ENCODE measurements around the gene CHN2.

Gene CHN2

GRCh38 chr7:29271319-29271658 lies 76.7 kb downstream of the CHN2 start:
- no peak overlapping the region for H3K4me2 ChIP-seq (ENCODE audit: low read length)
- no peak overlapping the region for H3K27ac ChIP-seq (ENCODE audit: low read depth, low read length)
- no peak overlapping the region for H3K4me3 ChIP-seq (ENCODE audit: low read length)
- H2BK15ac ChIP-seq (replicated peaks; ENCODE audit: low read depth): no peak overlapping the region
- no peak overlapping the region for H2AK5ac ChIP-seq (ENCODE audit: low read length)
- no peak overlapping the region for H3K4ac ChIP-seq (ENCODE audit: low read depth, low read length)
- no peak for DNase-seq
- H2BK120ac ChIP-seq (ENCODE audit: low read depth, low read length): no peak overlapping the region
- H3K23ac ChIP-seq (ENCODE audit: low read length): no peak overlapping the region
- H3K79me2 ChIP-seq (ENCODE audit: control insufficient read depth, insufficient read depth, low read length): no peaks in the 10 kb centered on the region
- no peaks in the 10 kb centered on the region for H3K36me3 ChIP-seq (ENCODE audit: control insufficient read depth, insufficient read depth, low read length)
- H2BK5ac ChIP-seq (ENCODE audit: low read length): no peak overlapping the region
- no peaks in the 10 kb centered on the region for H3K27me3 ChIP-seq (ENCODE audit: insufficient read depth, low read length, poor library complexity)
- H4K8ac ChIP-seq (ENCODE audit: low read depth, low read length): no peak overlapping the region
- H3K79me1 ChIP-seq (ENCODE audit: low read length): no peaks in the 10 kb centered on the region
- no peak overlapping the region for H3K56ac ChIP-seq (ENCODE audit: low read length)
- no CpG with 5 or more reads among the region's 4 CpGs for WGBS (ENCODE audit: extremely low coverage, insufficient coverage, low lambda C conversion rate)
- no peak overlapping the region for H4K5ac ChIP-seq (ENCODE audit: low read length)
- no peak overlapping the region for H3K18ac ChIP-seq (ENCODE audit: low read length)
- no peak overlapping the region for H3K9ac ChIP-seq (ENCODE audit: low read length)
- peaks cover 5% of the 10 kb centered on the region for H3K4me1 ChIP-seq (ENCODE audit: control insufficient read depth, low read depth, low read length)

GRCh38 chr7:29272057-29272456 lies 77.5 kb downstream of the CHN2 start:
- H2AK5ac ChIP-seq (ENCODE audit: low read length): no peak overlapping the region
- no peak overlapping the region for H3K4me3 ChIP-seq (ENCODE audit: low read length)
- no peak overlapping the region for H4K8ac ChIP-seq (ENCODE audit: low read depth, low read length)
- H3K56ac ChIP-seq (ENCODE audit: low read length): no peak overlapping the region
- no peak overlapping the region for H4K5ac ChIP-seq (ENCODE audit: low read length)
- no peaks in the 10 kb centered on the region for H3K36me3 ChIP-seq (ENCODE audit: control insufficient read depth, insufficient read depth, low read length)
- peaks cover 5% of the 10 kb centered on the region for H3K4me1 ChIP-seq (ENCODE audit: control insufficient read depth, low read depth, low read length)
- no peaks in the 10 kb centered on the region for H3K27me3 ChIP-seq (ENCODE audit: insufficient read depth, low read length, poor library complexity)
- H3K18ac ChIP-seq (ENCODE audit: low read length): no peak overlapping the region
- H3K9ac ChIP-seq (ENCODE audit: low read length): no peak overlapping the region
- no peak overlapping the region for H2BK15ac ChIP-seq (replicated peaks; ENCODE audit: low read depth)
- no peaks in the 10 kb centered on the region for H3K79me1 ChIP-seq (ENCODE audit: low read length)
- H3K27ac ChIP-seq (ENCODE audit: low read depth, low read length): no peak overlapping the region
- no peak overlapping the region for H3K4me2 ChIP-seq (ENCODE audit: low read length)
- no peaks in the 10 kb centered on the region for H3K79me2 ChIP-seq (ENCODE audit: control insufficient read depth, insufficient read depth, low read length)
- H2BK120ac ChIP-seq (ENCODE audit: low read depth, low read length): no peak overlapping the region
- H2BK5ac ChIP-seq (ENCODE audit: low read length): no peak overlapping the region
- no peak for DNase-seq
- no CpG with 5 or more reads among the region's 9 CpGs for WGBS (ENCODE audit: extremely low coverage, insufficient coverage, low lambda C conversion rate)
- H3K23ac ChIP-seq (ENCODE audit: low read length): no peak overlapping the region
- H3K4ac ChIP-seq (ENCODE audit: low read depth, low read length): no peak overlapping the region

- H3K27me3 ChIP-seq (ENCODE audit: insufficient read depth, low read length, poor library complexity): no peaks in the 10 kb centered on the region
- no peak overlapping the region for H4K5ac ChIP-seq (ENCODE audit: low read length)
- H3K23ac ChIP-seq (ENCODE audit: low read length): no peak overlapping the region
- H4K8ac ChIP-seq (ENCODE audit: low read depth, low read length): no peak overlapping the region
- H2BK5ac ChIP-seq (ENCODE audit: low read length): no peak overlapping the region
- H2AK5ac ChIP-seq (ENCODE audit: low read length): no peak overlapping the region
- H3K27ac ChIP-seq (ENCODE audit: low read depth, low read length): no peak overlapping the region
- WGBS (ENCODE audit: extremely low coverage, insufficient coverage, low lambda C conversion rate): no CpG with 5 or more reads among the region's 11 CpGs
- no peak overlapping the region for H3K18ac ChIP-seq (ENCODE audit: low read length)
- no peak overlapping the region for H2BK15ac ChIP-seq (replicated peaks; ENCODE audit: low read depth)
- H3K4me2 ChIP-seq (ENCODE audit: low read length): no peak overlapping the region
- H3K56ac ChIP-seq (ENCODE audit: low read length): no peak overlapping the region
- peaks cover 5% of the 10 kb centered on the region for H3K4me1 ChIP-seq (ENCODE audit: control insufficient read depth, low read depth, low read length)
- H3K4me3 ChIP-seq (ENCODE audit: low read length): no peak overlapping the region
- no peak overlapping the region for H2BK120ac ChIP-seq (ENCODE audit: low read depth, low read length)
- no peaks in the 10 kb centered on the region for H3K79me2 ChIP-seq (ENCODE audit: control insufficient read depth, insufficient read depth, low read length)
- H3K9ac ChIP-seq (ENCODE audit: low read length): no peak overlapping the region
- no peaks in the 10 kb centered on the region for H3K36me3 ChIP-seq (ENCODE audit: control insufficient read depth, insufficient read depth, low read length)
- H3K79me1 ChIP-seq (ENCODE audit: low read length): no peaks in the 10 kb centered on the region
- no peak overlapping the region for H3K4ac ChIP-seq (ENCODE audit: low read depth, low read length)
- no peak for DNase-seq
Observed at GRCh38 chr7:29274146-29275017, 79.8 kb downstream of the CHN2 start.

GRCh38 chr7:29275018-29275318 lies 80.4 kb downstream of the CHN2 start:
- H3K56ac ChIP-seq (ENCODE audit: low read length): no peak overlapping the region
- H3K4me2 ChIP-seq (ENCODE audit: low read length): no peak overlapping the region
- H3K4ac ChIP-seq (ENCODE audit: low read depth, low read length): no peak overlapping the region
- DNase-seq: no peak
- no peak overlapping the region for H3K18ac ChIP-seq (ENCODE audit: low read length)
- peaks cover 5% of the 10 kb centered on the region for H3K4me1 ChIP-seq (ENCODE audit: control insufficient read depth, low read depth, low read length)
- H4K5ac ChIP-seq (ENCODE audit: low read length): no peak overlapping the region
- H3K27ac ChIP-seq (ENCODE audit: low read depth, low read length): no peak overlapping the region
- H4K8ac ChIP-seq (ENCODE audit: low read depth, low read length): no peak overlapping the region
- no peak overlapping the region for H2BK120ac ChIP-seq (ENCODE audit: low read depth, low read length)
- no peak overlapping the region for H2BK5ac ChIP-seq (ENCODE audit: low read length)
- H3K9ac ChIP-seq (ENCODE audit: low read length): no peak overlapping the region
- WGBS (ENCODE audit: extremely low coverage, insufficient coverage, low lambda C conversion rate): 100% methylated on average over 1 of the region's 2 CpGs
- no peaks in the 10 kb centered on the region for H3K36me3 ChIP-seq (ENCODE audit: control insufficient read depth, insufficient read depth, low read length)
- no peak overlapping the region for H2BK15ac ChIP-seq (replicated peaks; ENCODE audit: low read depth)
- no peaks in the 10 kb centered on the region for H3K79me2 ChIP-seq (ENCODE audit: control insufficient read depth, insufficient read depth, low read length)
- no peaks in the 10 kb centered on the region for H3K79me1 ChIP-seq (ENCODE audit: low read length)
- H3K4me3 ChIP-seq (ENCODE audit: low read length): no peak overlapping the region
- H3K27me3 ChIP-seq (ENCODE audit: insufficient read depth, low read length, poor library complexity): no peaks in the 10 kb centered on the region
- H3K23ac ChIP-seq (ENCODE audit: low read length): no peak overlapping the region
- H2AK5ac ChIP-seq (ENCODE audit: low read length): no peak overlapping the region

GRCh38 chr7:29275493-29275892 lies 80.9 kb downstream of the CHN2 start:
- Histone ChIP-seq H2AK5ac (ENCODE audit: low read length) (no peak overlapping the region), H2BK120ac (ENCODE audit: low read depth, low read length) (no peak overlapping the region), H3K27ac (ENCODE audit: low read depth, low read length) (no peak overlapping the region), H3K4ac (ENCODE audit: low read depth, low read length) (no peak overlapping the region), H3K4me1 (ENCODE audit: control insufficient read depth, low read depth, low read length) (peaks cover 5% of the 10 kb centered on the region), H3K4me2 (ENCODE audit: low read length) (no peak overlapping the region), H4K8ac (ENCODE audit: low read depth, low read length) (no peak overlapping the region), H2BK15ac (replicated peaks; ENCODE audit: low read depth) (no peak overlapping the region), H3K9ac (ENCODE audit: low read length) (no peak overlapping the region), H4K5ac (ENCODE audit: low read length) (no peak overlapping the region), H2BK5ac (ENCODE audit: low read length) (no peak overlapping the region), H3K79me1 (ENCODE audit: low read length) (no peaks in the 10 kb centered on the region), H3K79me2 (ENCODE audit: control insufficient read depth, insufficient read depth, low read length) (no peaks in the 10 kb centered on the region), H3K56ac (ENCODE audit: low read length) (no peak overlapping the region), H3K23ac (ENCODE audit: low read length) (no peak overlapping the region), H3K18ac (ENCODE audit: low read length) (no peak overlapping the region), H3K27me3 (ENCODE audit: insufficient read depth, low read length, poor library complexity) (no peaks in the 10 kb centered on the region), H3K36me3 (ENCODE audit: control insufficient read depth, insufficient read depth, low read length) (no peaks in the 10 kb centered on the region), H3K4me3 (ENCODE audit: low read length) (no peak overlapping the region)
- DNase-seq: no peak
- WGBS (ENCODE audit: extremely low coverage, insufficient coverage, low lambda C conversion rate): no CpG with 5 or more reads among the region's 4 CpGs

- Histone ChIP-seq H3K56ac (ENCODE audit: low read length) (no peak overlapping the region), H3K4ac (ENCODE audit: low read depth, low read length) (no peak overlapping the region), H3K9ac (ENCODE audit: low read length) (no peak overlapping the region), H4K5ac (ENCODE audit: low read length) (no peak overlapping the region), H3K4me2 (ENCODE audit: low read length) (no peak overlapping the region), H3K27me3 (ENCODE audit: insufficient read depth, low read length, poor library complexity) (no peaks in the 10 kb centered on the region), H2BK120ac (ENCODE audit: low read depth, low read length) (no peak overlapping the region), H3K36me3 (ENCODE audit: control insufficient read depth, insufficient read depth, low read length) (no peaks in the 10 kb centered on the region), H3K4me1 (ENCODE audit: control insufficient read depth, low read depth, low read length) (peaks cover 2% of the 10 kb centered on the region), H3K79me2 (ENCODE audit: control insufficient read depth, insufficient read depth, low read length) (no peaks in the 10 kb centered on the region), H2AK5ac (ENCODE audit: low read length) (no peak overlapping the region), H3K4me3 (ENCODE audit: low read length) (no peak overlapping the region), H3K27ac (ENCODE audit: low read depth, low read length) (no peak overlapping the region), H2BK5ac (ENCODE audit: low read length) (no peak overlapping the region), H2BK15ac (replicated peaks; ENCODE audit: low read depth) (no peak overlapping the region), H4K8ac (ENCODE audit: low read depth, low read length) (no peak overlapping the region), H3K18ac (ENCODE audit: low read length) (no peak overlapping the region), H3K79me1 (ENCODE audit: low read length) (no peaks in the 10 kb centered on the region), H3K23ac (ENCODE audit: low read length) (no peak overlapping the region)
- DNase-seq: no peak
- no CpG with 5 or more reads among the region's 2 CpGs for WGBS (ENCODE audit: extremely low coverage, insufficient coverage, low lambda C conversion rate)
Observed at GRCh38 chr7:29276199-29276598, 81.6 kb downstream of the CHN2 start.

Data from mesendoderm (in vitro differentiated cells).